ENCODE data around the gene DUSP11.
"Not testable (repeated sequence)": the region's sequence is repeated elsewhere in the genome, so short reads cannot be mapped to it uniquely, and the experiment has no call there.

The DUSP11 gene

GRCh38 chr2:73770725-73771124 is 9.2 kb downstream of the DUSP11 start:
- no peak for DNase-seq

DNA sequence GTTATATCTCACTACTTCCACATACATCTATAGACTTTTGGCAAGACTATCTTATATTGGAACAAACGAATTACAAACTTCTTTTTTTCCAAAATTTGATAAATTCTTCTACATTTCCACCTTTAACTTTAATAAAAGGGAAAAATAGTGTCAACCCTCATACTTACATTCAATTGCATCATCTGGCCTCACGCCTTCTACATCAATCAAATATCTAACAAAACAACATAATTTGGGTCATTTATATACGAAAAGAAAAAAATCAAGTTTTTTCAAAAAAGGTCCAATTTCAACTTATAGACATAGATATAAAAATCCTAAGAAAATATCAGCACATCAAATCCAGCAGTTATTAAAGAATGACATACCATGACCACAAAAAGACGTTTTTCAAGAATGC is 12.9 kb downstream of the DUSP11 start:
- DNase-seq = no peak

DNA sequence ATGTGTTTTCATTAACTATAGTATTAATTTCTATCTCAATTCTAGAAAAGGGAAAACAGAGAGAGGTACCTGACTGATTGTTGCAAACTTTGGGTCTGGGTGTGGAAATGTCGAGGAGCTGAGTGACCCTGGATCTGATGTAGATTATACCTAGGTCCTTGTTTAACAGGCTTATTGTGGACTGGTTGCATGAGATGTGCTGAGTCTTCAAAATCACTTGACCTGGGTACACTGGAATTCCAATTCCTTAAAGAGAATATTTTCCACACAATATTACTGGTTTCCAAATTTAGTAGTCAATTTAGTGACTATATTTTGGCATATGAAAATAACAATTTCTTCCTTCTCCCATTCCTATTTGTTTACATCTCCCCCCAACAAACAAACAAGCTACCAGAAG is 13.6 kb downstream of the DUSP11 start:
- DNase-seq = no peak

- no peak for DNase-seq
These were observed 15.0 kb downstream of the DUSP11 start for GRCh38 chr2:73764945-73765344.

DNA sequence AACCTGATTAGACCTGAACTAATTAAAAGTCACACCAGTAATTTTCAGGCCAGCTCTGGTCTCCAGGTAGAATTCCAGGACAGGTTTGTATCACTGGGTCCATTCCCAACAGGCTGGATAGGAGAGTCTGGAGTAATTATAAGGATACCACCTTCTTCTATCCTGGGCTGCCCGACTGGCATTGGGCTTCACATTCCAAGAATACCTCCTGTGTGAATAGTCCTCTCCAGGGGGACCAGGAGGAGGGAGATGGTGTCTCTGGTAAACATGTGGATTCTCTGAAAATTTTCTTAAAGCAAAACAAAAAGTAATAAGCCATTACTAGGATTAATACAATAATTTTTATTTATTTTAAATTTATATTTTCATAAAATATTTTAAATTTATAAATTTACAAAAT is 17.3 kb downstream of the DUSP11 start:
- no peak for DNase-seq

DNA sequence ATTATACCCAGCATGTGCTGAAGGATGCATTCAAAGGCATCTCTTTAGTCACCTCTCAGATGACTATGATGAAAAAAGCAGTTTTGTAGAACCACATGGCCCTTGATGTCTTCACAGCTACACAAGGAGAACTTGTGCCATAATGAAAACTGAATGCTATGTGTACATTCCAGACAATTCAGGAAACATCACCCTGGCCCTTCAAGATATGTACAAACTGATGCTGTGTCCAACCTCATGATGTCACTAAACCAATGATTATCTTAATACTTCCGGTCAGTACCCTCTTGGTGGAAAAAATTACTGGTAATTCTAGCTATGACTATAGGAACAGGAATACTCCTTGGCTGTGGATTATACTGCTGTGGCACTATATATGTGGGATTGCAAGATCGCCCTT is 20.0 kb downstream of the DUSP11 start:
- no peak for DNase-seq

GRCh38 chr2:73759285-73759764 is 20.6 kb downstream of the DUSP11 start:
- DNase-seq = no peak

GRCh38 chr2:73754332-73754731 is 25.6 kb downstream of the DUSP11 start:
- DNase-seq = not testable (repeated sequence)

DNA sequence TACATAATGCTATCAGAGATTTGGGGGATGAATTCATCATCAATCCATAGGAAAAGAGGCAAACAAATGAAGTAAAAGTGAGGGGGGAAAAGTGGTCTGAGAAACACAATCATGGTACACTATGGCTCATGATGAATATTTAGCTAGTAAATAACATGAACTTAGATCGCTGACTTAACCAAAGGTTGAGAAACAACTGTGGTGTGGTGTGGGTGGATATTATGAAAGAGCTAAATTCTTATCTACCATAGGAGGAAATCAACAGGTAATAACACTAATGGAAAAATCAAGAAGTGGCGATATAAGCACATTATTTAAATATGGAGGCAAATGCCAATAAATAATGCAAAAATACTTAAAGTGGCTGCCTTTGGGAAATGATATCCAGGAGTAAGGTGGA is 30.6 kb downstream of the DUSP11 start:
- peak; percentile 38 to 47 for DNase-seq

- no peak for DNase-seq
These were observed 33.1 kb downstream of the DUSP11 start for GRCh38 chr2:73746877-73747208.

GRCh38 chr2:73746015-73746876 is 33.7 kb downstream of the DUSP11 start:
- no peak for DNase-seq

DNA sequence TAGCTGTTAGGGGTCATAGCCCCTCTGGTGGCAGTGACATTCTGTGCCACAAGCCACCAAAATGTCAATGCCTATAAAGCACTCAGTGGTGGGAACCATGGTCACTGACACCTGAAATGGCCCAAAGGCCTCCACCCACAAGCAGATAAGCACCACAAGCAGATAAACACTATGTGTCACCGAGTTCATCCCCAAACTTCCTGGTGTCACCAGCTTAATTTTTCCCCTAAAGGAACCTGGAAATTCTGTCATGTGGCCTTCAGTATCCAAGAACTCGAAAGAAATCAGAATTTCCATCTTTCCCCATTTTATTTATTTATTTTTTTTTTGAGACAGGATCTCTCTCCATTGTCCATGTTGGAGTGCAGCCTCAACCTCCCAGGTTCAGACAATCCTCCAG is 39.1 kb downstream of the DUSP11 start:
- no peak for DNase-seq

DNA sequence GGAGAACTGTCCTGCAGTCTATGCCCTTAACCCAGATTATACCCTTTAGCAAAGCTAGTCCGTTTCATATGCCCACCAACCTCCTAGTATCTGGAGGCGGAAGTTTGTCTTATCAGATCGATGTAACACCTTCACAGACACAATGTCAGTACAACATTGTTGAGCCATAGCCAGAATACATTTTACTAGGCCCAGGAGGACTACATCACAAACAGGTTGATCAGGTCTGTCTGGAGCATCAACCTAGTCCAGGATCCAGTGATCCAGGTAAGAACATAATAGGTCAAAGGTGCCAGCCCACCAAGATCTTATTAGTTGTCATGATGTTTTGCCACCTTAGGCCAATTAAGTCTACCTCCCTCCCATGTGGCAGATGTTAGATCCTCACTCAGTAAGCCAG is 40.8 kb downstream of the DUSP11 start:
- DNase-seq = no peak

DNA sequence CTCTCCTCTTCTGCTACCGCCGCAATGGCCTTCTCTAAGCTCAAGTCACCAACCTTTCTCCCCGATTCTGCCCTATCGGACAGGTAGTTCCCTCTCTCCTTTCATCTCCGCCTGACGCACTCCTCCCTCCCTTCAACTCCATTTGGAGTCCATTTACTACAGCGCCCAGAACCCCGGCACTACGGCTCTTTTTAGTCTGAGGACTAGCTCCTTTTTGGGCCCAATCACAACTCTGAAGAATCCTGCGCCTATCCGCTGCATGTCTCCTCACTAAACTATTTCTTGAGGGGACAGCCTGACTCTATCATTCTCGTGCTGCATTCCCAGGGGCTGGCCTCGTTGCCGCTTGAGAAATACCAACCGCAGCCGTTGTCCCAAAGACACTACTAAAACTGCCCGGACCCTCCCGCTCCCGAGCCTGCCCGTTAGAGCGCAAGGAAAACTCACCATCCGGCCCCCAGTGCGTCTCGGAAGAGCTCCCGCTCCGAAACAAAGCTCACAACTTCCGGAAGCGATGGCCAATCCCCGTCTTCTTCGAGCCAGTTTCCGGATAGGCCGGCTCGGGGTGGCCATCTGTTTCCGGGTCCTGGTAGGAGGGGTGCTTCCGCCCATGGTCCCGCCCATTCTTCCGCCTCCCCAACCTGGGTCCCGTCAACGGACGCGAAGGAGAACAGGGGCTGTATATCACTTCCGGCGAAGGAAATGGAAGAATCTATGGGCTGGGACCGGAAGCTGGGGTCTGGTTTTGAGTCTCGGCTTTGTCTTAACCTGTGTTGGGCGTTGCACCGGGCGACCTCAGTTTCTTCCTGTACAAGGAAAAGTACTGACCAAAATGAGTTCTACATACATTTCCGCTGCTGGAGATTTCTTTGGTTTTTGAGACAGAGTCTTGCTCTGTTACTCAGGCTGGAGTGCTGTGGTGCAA is 42.8 kb downstream of the DUSP11 start, which contains the start of gene TPRKB:
Gene TPRKB, minus strand, starts transcription at position 491 of the 925 bp plus-strand sequence. CDS start 2,776 bp downstream, outside the sequence.
- DNase-seq = peak; percentile 93 to 96

DNA sequence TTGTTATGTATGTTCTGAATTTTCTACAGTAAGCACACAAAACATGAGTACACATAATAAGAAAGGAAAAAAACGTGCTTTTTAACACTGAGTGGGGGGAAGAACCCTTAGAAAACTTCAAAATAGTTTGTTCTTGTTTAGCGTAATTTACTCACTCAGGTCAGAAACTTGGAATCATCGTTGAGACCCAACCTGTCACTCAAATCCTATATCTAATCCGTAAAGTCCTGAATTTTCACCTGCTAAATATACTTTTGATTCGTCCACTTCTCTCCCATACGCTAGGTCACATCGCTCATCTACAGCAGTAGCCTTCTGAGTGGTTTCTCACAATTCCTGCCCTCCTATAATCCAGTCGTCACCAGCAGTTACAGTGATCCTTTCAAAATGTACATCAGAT is 43.5 kb downstream of the DUSP11 start:
- DNase-seq = no peak

DNA sequence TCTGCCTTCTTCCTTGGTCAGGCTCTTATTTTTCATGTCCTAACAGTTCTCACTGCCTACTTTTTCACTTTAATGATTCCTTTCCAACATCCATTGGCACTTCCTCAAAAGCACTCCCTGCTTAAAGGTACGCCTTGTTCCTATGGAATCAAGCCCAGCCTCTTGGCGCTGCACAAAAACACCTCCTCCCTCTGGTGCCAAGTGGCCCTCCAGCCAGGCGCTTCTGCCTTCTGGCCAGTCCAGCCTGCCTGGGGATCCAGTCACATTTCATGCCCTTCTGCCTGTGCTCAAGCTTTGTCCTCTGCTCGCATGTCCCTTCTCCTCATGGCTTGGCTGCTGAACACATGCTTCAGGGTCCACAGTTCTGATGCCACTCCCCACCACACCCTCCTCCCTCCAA is 49.1 kb downstream of the DUSP11 start:
- DNase-seq = no peak

GRCh38 chr2:73728711-73729110 is 51.2 kb downstream of the DUSP11 start:
- no peak for DNase-seq

- no peak for DNase-seq
These were observed 51.9 kb downstream of the DUSP11 start for GRCh38 chr2:73728043-73728442.

- not testable (repeated sequence) for DNase-seq
These were observed 53.2 kb downstream of the DUSP11 start for GRCh38 chr2:73726657-73727056.

DNA sequence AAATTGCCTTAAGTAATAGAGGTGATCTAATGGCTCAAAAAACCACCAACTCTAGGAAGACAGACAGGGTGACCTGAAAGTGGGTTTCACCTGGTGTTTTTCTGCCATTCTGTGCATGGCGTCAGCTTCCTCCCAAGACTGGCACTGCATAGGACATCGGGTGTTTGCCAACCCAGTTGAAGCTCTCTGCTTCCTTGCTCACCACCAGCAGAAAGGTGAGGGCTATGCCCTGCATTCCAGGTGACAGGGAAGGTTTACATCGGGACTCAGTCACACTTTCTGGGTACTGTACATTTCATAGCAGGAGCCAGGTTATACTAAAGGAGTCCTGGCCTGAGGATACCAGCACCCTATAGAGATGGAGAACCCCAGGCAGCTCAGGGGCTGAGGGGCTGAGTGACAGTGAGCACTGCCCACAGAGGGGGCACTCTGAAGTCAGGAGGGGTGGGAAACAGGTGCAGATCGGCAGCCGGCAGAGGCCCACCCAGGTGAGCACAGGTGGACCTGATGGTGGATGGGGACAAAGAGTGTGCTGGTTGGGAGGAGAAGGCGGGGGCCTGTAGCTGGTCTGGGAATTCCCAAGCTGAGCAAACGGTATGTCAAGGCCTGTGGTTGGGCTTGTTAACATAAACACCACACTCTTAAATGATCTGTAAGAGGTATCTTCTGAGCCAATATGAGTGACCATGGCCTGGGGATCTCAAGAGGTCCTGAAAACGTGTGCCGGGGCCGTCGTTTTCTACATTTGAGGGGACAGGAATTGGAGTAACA is 60.9 kb downstream of the DUSP11 start:
- no peak for DNase-seq

GRCh38 chr2:73718421-73718820 is 61.5 kb downstream of the DUSP11 start:
- DNase-seq = no peak

- not testable (repeated sequence) for DNase-seq
These were observed 62.2 kb downstream of the DUSP11 start for GRCh38 chr2:73717695-73718094.

DNA sequence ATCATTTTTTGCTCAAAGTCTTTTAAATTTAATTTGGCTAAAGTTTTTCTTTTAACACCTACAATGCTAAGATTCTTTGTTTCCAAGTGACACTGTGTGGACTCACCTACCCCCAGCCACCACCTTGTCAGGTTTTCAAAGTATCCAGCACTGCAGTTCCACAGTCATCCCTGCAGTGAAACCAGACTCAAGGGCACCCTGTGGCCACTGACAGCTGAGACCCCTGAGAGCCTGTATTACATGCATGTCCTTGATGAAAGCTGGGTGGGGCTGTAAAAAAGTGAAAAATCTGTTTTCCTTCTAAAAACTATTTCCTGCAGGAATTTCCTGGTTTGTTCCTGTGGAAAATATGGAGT is 62.7 kb downstream of the DUSP11 start:
- DNase-seq = no peak

Measured in inflammatory macrophage treated with lipopolysaccharide for 1 hour (primary cell).